Liver (tissue), 9 donors: ENCODE data around the gene RARB. TPM values are rescaled to one million over a fixed set of nuclear protein-coding genes. Genes with fewer than 3 reads are reported as not detected.

Source experiments
- DNase-seq: peaks from one replicate; pipeline ENCODE4 v3.0.0-alpha.2; 2017; ENCODE audit warnings: low spot score
- H3K27ac ChIP-seq, 2 donors: one replicate each; pipeline ENCODE4 v1.7.0; 2013; ENCODE audit warnings: inconsistent platforms in 2 of 2, low read length in 2 of 2, control low read depth in 1 of 2, low read depth in 1 of 2, mild to moderate bottlenecking in 1 of 2
- H3K27me3 ChIP-seq, 4 donors: one replicate each; pipeline versions ENCODE4 v1.6.1 to v1.7.0; 2013; ENCODE audit warnings: low read length in 3 of 4, inconsistent platforms in 1 of 4, mild to moderate bottlenecking in 1 of 4, moderate library complexity in 1 of 4; ENCODE audit not compliant: control insufficient read depth in 4 of 4, insufficient read depth in 4 of 4
- H3K36me3 ChIP-seq, 4 donors: one replicate each; pipeline versions ENCODE4 v1.6.1 to v1.7.0; 2013; ENCODE audit warnings: low read length in 3 of 4, mild to moderate bottlenecking in 3 of 4, low read depth in 1 of 4, moderate library complexity in 1 of 4; ENCODE audit not compliant: control insufficient read depth in 4 of 4, insufficient read depth in 3 of 4
- H3K4me1 ChIP-seq, 4 donors: one replicate each; pipeline versions ENCODE4 v1.6.1 to v1.7.0; 2013; ENCODE audit warnings: low read length in 3 of 4, mild to moderate bottlenecking in 3 of 4, moderate library complexity in 1 of 4; ENCODE audit not compliant: control insufficient read depth in 4 of 4, insufficient read depth in 4 of 4
- H3K4me3 ChIP-seq, 3 donors: one replicate each; pipeline versions ENCODE4 v1.6.1 to v1.7.0; 2013; ENCODE audit warnings: low read length in 3 of 3, control low read depth in 1 of 3, low read depth in 1 of 3, mild to moderate bottlenecking in 1 of 3
- H3K9ac ChIP-seq, 2 donors: one replicate each; pipeline ENCODE4 v1.7.0; 2013; ENCODE audit warnings: low read length in 2 of 2, mild to moderate bottlenecking in 2 of 2, moderate library complexity in 2 of 2, control low read depth in 1 of 2, low read depth in 1 of 2
- H3K9me3 ChIP-seq, 4 donors: one replicate each; pipeline versions ENCODE4 v1.6.1 to v1.7.0; 2013; ENCODE audit warnings: low read length in 3 of 4; ENCODE audit not compliant: control insufficient read depth in 4 of 4
- FOXA2 ChIP-seq: IDR thresholded peaks from 2 replicates; pipeline ENCODE4 v1.6.1; 2016; ENCODE audit warnings: antibody characterized with exemption
- GABPA ChIP-seq, 2 donors: IDR thresholded peaks in 1 of 2; conservative IDR thresholded peaks in 1 of 2; 2 replicates each; pipeline ENCODE4 v1.6.1; 2016; ENCODE audit warnings: antibody characterized with exemption in 2 of 2, mild to moderate bottlenecking in 1 of 2, moderate library complexity in 1 of 2
- HNF4G ChIP-seq: IDR thresholded peaks from 2 replicates; pipeline ENCODE4 v1.6.1; 2016; ENCODE audit warnings: antibody characterized with exemption
- NR2F2 ChIP-seq: IDR thresholded peaks from 2 replicates; pipeline ENCODE4 v1.6.1; 2016; ENCODE audit warnings: antibody characterized with exemption
- RAD21 ChIP-seq, 2 donors: IDR thresholded peaks; 2 replicates each; pipeline ENCODE4 v1.6.1; 2016; ENCODE audit warnings: antibody characterized with exemption in 2 of 2, mild to moderate bottlenecking in 2 of 2
- RXRA ChIP-seq, 2 donors: IDR thresholded peaks; 2 replicates each; pipeline ENCODE4 v1.6.1; 2017 to 2018; ENCODE audit warnings: antibody characterized with exemption in 2 of 2, mild to moderate bottlenecking in 1 of 2
- SP1 ChIP-seq: IDR thresholded peaks from 2 replicates; pipeline ENCODE4 v1.6.1; 2018; ENCODE audit warnings: antibody characterized with exemption, mild to moderate bottlenecking
- WGBS: extraction: QIAGEN DNeasy Blood & Tissue Kit; methylation state at CpG from one replicate; pipeline ENCODE4 v1.1.7; 2013; 5-methylcytosine and 5-hydroxymethylcytosine counted together
- polyA plus RNA-seq, 2 donors: library from polyadenylated mRNA; stranded (reverse) in 1 of 2; unstranded in 1 of 2; fragments of 200-250 nt in 1 of 2; fragments of >200 nt in 1 of 2; fragmentation: Nextera tagmentation in 1 of 2; extraction: Ambion mirVana in 1 of 2; gene quantifications; one replicate each; pipeline versions ENCODE4 v1.2.1 to v1.2.3, GENCODE V29; 2013 to 2015
- total RNA-seq, 2 donors: library from RNA; depleted of rRNA; stranded (reverse); fragments of >200 nt; gene quantifications; one replicate each; pipeline ENCODE4 v1.2.3, GENCODE V29; 2014
- TF ChIP-seq, protein P1 (sequence below): IDR thresholded peaks from 2 replicates; pipeline ENCODE4 v1.6.1; 2016; ENCODE audit warnings: antibody characterized with exemption, mild to moderate bottlenecking
- TF ChIP-seq, protein P2 (sequence below): fragments of 150-350 bp; IDR thresholded peaks from 2 replicates; pipeline ENCODE4 v1.5.1; 2017; ENCODE audit warnings: improper control_type of control experiment, low read depth, low read length; ENCODE audit not compliant: missing input control
- donor health status: healthy.
- donor health status: healthy.
- donor health status: healthy.
- donor health status: healthy.
- donor health status: healthy.

The RARB gene
- total and polyA plus RNA-seq, 4 donors: 2.1 to 3.3 (median 2.3) TPM

DNA sequence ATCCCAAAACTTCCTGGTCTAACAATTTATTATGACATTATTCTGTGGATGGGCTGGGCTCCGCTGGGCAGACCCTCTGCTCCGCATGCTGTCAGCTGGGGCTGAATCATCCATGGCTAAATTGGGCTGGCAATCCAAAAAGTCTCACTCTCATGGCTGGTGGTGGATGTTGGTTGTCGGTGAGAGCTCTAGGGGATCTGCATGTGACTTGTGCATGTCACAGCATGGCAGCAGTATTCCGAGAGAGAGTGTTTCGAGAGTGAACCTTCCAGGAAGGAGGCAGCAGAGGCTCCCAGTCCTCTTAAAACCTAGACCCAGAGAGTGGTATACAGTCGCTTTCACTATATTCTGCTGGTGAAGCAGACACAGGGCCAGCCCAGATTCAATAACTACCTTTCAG is 9.9 kb downstream of the RARB start:
- no peaks in the 10 kb centered on the region for H3K9me3 ChIP-seq
- H3K36me3 ChIP-seq: no peaks in the 10 kb centered on the region
- H3K4me1 ChIP-seq: peaks cover 0 to 4% (median 0%) of the 10 kb centered on the region in 4 donors
- 77% methylated on average over 6 of the region's 6 CpGs for WGBS
- TF ChIP-seq, protein P1, sequence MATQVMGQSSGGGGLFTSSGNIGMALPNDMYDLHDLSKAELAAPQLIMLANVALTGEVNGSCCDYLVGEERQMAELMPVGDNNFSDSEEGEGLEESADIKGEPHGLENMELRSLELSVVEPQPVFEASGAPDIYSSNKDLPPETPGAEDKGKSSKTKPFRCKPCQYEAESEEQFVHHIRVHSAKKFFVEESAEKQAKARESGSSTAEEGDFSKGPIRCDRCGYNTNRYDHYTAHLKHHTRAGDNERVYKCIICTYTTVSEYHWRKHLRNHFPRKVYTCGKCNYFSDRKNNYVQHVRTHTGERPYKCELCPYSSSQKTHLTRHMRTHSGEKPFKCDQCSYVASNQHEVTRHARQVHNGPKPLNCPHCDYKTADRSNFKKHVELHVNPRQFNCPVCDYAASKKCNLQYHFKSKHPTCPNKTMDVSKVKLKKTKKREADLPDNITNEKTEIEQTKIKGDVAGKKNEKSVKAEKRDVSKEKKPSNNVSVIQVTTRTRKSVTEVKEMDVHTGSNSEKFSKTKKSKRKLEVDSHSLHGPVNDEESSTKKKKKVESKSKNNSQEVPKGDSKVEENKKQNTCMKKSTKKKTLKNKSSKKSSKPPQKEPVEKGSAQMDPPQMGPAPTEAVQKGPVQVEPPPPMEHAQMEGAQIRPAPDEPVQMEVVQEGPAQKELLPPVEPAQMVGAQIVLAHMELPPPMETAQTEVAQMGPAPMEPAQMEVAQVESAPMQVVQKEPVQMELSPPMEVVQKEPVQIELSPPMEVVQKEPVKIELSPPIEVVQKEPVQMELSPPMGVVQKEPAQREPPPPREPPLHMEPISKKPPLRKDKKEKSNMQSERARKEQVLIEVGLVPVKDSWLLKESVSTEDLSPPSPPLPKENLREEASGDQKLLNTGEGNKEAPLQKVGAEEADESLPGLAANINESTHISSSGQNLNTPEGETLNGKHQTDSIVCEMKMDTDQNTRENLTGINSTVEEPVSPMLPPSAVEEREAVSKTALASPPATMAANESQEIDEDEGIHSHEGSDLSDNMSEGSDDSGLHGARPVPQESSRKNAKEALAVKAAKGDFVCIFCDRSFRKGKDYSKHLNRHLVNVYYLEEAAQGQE: no peak
- TF ChIP-seq SP1 (no peak), GABPA (IDR thresholded peaks at IDR 0.05 in 1 of 2, conservative IDR thresholded peaks at IDR 0.05 in 1 of 2) (no peak), NR2F2 (no peak)
- H3K27ac ChIP-seq: no peak overlapping the region
- H3K27me3 ChIP-seq: no peaks in the 10 kb centered on the region
- no peak for DNase-seq
- H3K4me3 ChIP-seq: no peak overlapping the region
- no peak overlapping the region for H3K9ac ChIP-seq

GRCh38 chr3:25438791-25439555 is 10.9 kb downstream of the RARB start:
- Histone ChIP-seq H3K4me3 (no peak overlapping the region), H3K27ac (no peak overlapping the region), H3K27me3 (no peaks in the 10 kb centered on the region), H3K9ac (no peak overlapping the region), H3K4me1 (peaks cover 0 to 2% (median 0%) of the 10 kb centered on the region in 4 donors), H3K9me3 (no peaks in the 10 kb centered on the region), H3K36me3 (no peaks in the 10 kb centered on the region)
- TF ChIP-seq NR2F2: no peak
- TF ChIP-seq RAD21 (IDR thresholded peaks at IDR 0.05): no peak
- TF ChIP-seq SP1: no peak
- TF ChIP-seq, protein P1: no peak
- no peak for TF ChIP-seq FOXA2
- WGBS: 78% methylated on average over 6 of the region's 6 CpGs
- no peak for DNase-seq

- WGBS: 95% methylated on average over 17 of the region's 17 CpGs
Measured at GRCh38 chr3:25441234-25441856, 13.3 kb downstream of the RARB start.

More at GRCh38 chr3:25441234-25441856, 13.3 kb downstream of the RARB start:
- Histone ChIP-seq H3K9me3 (no peaks in the 10 kb centered on the region), H3K27me3 (no peaks in the 10 kb centered on the region), H3K36me3 (no peaks in the 10 kb centered on the region), H3K27ac (no peak overlapping the region), H3K4me1 (no peaks in the 10 kb centered on the region), H3K4me3 (no peak overlapping the region), H3K9ac (no peak overlapping the region)
- DNase-seq: peak; percentile 45
- TF ChIP-seq RXRA (IDR thresholded peaks at IDR 0.05): no peak
- TF ChIP-seq RAD21 (IDR thresholded peaks at IDR 0.05): peak; percentile 33 to 69
- TF ChIP-seq, protein P2, sequence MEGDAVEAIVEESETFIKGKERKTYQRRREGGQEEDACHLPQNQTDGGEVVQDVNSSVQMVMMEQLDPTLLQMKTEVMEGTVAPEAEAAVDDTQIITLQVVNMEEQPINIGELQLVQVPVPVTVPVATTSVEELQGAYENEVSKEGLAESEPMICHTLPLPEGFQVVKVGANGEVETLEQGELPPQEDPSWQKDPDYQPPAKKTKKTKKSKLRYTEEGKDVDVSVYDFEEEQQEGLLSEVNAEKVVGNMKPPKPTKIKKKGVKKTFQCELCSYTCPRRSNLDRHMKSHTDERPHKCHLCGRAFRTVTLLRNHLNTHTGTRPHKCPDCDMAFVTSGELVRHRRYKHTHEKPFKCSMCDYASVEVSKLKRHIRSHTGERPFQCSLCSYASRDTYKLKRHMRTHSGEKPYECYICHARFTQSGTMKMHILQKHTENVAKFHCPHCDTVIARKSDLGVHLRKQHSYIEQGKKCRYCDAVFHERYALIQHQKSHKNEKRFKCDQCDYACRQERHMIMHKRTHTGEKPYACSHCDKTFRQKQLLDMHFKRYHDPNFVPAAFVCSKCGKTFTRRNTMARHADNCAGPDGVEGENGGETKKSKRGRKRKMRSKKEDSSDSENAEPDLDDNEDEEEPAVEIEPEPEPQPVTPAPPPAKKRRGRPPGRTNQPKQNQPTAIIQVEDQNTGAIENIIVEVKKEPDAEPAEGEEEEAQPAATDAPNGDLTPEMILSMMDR: peak; percentile 51
- TF ChIP-seq HNF4G: no peak
